GM19397 (cell line): ENCODE data around the gene POU4F3.

ENCODE experiments used
- ATAC-seq: cut with Tn5 transposase; IDR thresholded peaks from one replicate; pipeline ENCODE4 v1.9.1; 2021; ENCODE audit warnings: mild to moderate bottlenecking, moderate library complexity; ENCODE audit not compliant: unreplicated experiment

Gene POU4F3

GRCh38 chr5:146339715-146340259 is 1.1 kb downstream of the POU4F3 start:
- ATAC-seq = no peak

DNA sequence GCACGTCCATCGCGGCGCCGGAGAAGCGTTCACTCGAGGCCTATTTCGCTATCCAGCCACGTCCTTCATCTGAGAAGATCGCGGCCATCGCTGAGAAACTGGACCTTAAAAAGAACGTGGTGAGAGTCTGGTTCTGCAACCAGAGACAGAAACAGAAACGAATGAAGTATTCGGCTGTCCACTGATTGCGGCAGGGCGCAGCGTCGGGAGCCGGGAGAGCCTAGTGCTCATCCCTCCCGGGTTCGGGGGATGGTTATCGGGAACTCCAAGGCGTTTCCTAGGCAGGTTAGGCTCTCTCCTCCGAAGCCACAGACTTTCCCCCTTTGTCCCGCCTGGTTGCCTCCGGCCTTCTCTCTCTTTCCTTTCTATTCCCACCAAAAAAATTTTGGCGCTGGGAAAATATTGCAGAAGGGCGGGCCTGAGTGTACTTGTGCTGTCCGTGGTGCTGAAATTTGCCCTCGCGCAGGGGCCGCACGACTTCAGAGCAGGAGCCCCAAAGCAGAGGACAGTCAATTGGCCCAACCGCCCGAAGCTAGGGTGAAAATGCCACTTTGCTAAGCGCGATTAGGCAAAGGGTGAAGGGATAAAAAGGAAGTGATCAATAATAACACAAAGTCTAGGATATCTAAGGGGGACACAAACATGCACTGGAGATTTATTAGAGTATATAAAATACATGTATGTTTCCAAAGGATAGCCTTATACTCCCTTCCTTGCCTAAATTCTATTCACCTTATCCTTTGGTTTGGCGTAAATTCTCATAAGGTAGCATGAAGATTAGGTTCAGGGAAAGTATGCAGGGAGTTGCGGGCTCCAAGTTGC is 1.8 kb downstream of the POU4F3 start:
- no peak for ATAC-seq

DNA sequence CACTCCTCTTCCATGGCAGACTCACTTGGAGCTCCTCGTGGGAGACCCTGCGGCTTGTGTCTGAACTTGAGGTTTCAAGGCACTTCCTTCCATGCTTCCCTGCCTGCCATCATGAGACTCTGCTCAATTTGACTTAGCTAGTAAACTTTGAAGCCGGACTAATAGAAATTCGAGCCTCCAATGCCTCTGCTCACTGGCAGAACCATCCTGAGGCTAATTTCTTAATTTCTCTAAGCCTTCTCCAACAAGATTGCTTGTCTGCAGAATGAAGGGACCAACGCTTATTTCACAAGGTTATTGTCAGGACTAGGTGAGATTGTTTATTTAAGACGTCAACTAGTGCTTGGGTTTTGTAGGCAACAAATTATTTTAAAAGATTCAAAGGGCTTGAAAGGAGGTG is 3.2 kb downstream of the POU4F3 start:
- no peak for ATAC-seq

DNA sequence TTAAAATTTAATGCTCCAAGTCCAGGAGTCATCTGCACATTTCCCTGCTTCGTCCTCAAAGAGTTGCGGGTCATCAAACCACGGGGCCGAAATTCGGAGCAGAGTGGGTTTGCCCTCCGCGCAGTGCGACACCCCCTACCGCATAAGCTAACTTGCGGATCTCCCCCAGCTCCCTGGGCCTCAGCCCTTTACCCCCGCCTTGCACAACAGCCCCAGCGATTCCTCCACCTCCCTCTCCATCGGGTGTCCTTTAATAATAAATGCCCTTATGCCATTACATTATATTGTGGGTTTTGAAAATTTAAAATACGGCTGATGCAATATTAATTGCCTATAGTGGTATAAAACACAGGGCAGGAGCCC is 3.9 kb downstream of the POU4F3 start:
- no peak for ATAC-seq

DNA sequence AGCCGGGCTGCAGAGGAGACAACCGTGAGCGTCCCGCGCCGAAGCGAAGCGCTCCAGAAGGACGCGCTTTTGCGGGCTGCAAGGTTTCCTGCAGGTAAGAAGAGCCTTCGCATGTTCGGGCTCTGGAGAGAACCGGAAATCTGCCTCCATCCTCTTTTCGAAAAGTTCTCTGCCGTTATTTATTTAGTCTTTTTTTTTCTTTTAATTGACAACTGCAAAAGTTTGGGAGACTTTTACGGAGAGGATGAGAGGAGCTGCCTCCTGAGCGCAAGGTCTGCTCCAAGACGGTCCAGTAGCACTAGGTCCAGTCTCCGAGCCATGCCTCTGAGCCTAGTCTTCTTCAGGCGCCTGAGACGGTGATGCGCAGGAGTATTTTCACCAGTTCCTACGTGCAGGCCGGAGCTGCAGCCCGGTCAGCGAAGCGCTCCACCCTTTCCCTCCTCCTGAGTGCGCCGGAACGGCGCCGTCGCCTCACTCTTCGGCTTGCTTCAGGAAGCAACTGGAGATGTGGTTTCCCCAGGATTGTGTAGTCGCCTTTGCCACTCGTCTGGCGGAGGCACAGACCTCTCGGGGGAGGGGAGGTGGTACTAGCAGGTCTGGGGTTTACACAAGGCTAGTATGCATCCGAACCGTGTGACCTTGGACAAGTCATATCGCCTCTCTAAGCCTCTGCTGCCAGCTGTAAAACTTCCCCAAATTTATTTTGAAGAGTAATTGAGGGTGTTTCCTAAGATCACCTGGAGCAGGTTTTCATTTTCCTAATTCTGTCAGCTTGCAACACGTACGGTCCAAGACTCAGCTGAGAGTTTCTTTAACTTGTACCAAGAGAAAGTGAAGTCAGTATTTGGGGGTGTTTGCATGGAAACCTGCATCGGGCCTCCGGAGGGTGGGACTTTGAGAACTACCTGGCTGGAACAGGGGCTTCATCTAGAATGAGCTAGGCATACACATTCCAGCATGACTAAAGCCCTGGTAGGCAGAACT is 4.5 kb downstream of the POU4F3 start:
- ATAC-seq = no peak

GRCh38 chr5:146344155-146345118 is 5.8 kb downstream of the POU4F3 start:
- no peak for ATAC-seq

GRCh38 chr5:146345240-146345577 is 6.6 kb downstream of the POU4F3 start:
- ATAC-seq = no peak

DNA sequence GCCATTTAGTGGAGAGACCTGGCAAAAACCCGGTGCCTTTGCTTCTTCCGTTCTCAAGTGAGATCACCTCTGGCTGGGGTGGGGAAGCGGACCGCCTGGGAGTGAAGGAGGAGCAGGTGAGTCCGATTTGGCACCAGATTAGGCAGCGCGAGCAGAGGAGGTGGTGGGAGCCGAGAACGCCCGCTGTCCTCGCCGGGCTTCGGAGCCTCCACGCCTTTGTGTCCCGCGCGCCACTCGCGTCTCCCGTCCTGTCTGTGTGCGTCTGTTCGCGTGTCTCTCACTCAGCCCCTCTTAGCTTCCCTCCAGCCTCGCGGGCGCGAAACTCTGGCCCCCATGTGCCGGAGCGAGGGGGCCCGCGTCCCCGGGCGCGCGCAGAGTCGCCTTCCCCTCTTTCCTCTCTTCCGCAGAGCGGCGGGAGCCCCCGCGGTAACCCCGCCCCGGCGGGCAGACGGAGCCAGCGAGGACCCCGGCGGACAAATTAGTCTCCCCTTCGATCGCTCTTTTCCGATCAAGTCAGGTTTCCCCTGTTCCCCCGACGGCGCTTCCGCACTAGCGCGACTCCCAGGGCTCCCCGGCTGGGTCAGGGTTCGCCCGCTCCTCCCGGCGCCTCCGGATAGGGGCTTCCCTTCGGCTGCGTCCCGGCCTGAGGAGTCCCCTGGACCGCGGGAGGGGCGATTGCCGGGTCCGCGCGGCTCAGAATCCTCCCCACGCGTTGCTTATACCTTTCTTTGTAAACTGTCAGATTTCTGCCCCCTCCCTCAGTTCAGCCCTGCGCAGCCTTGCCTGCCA is 7.1 kb downstream of the POU4F3 start:
- no peak for ATAC-seq

GRCh38 chr5:146357126-146357525 is 18.5 kb downstream of the POU4F3 start:
- ATAC-seq = no peak

DNA sequence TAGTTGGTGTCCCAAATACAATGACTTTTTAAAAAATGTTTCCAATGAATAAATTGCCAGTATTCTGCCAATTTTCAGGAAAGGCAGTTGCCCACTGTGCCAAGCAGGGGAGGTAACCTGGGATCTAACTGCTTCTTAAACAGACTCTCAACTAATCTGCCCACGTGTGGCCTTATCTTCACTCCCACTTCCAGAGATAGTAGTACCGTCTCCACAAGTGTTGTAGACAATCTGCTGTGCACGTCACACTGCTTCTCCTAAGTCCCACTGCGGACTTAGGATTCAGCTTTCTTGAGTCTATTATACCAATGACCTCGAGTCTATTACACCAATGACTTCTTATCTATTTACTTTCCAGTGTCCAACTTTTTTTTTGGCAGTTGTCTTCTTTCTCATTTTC is 21.2 kb downstream of the POU4F3 start:
- ATAC-seq = no peak

DNA sequence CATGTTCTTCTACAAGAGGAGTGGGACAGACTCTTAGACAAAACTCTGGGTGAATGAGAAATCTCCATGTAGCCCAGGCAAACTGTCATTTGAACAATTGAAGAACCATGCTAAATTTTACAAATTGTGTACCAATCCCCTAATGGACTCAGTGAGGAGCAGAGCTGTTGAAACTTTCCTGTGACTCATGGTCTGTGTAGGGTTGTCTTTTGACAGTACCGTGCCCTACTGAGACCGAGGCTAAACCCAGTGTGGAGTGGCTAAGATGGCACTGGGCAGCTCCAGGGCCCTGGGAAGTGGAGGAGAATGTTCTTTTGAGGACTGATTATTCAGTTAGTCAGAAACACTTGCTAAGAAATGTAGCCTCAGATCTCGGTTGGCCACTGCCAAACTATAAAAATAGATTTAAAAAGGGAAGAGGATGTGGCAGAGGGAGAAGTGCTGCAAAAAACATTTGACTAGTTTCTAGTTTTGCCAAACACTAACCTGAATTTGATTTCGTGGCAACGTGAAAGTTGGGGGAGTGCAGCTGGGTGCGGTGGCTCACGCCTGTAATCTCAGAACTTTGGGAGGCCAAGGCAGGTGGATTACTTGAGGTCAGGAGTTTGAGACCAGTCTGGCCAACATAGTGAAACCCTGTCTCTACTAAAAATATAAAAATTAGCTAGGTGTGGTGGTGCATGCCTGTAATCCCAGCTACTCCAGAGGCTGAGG is 24.7 kb downstream of the POU4F3 start:
- ATAC-seq = no peak

- no peak for ATAC-seq
Measured at GRCh38 chr5:146365618-146366017, 27.0 kb downstream of the POU4F3 start.

- ATAC-seq = no peak
Measured at GRCh38 chr5:146366904-146367303, 28.3 kb downstream of the POU4F3 start.

DNA sequence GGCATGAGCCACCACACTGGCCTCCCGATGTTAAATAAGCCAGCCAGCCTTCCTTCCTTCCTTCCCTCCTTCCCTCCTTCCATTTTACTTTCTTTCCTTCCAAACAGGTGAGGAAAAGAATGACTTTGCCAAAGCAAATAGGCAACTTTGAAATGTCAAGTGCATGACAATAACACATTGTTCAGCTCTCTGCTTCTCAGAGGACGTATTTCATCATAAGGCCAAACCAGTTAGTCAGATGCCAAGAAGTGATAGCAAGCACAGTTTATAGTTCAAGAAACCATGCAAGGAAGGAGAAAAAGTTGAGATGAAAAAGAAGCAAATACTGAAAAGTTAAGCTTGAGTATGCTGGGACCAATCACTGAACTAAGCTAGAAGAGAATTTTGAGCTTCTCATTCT is 29.5 kb downstream of the POU4F3 start:
- no peak for ATAC-seq

GRCh38 chr5:146369691-146370090 is 31.1 kb downstream of the POU4F3 start:
- no peak for ATAC-seq

DNA sequence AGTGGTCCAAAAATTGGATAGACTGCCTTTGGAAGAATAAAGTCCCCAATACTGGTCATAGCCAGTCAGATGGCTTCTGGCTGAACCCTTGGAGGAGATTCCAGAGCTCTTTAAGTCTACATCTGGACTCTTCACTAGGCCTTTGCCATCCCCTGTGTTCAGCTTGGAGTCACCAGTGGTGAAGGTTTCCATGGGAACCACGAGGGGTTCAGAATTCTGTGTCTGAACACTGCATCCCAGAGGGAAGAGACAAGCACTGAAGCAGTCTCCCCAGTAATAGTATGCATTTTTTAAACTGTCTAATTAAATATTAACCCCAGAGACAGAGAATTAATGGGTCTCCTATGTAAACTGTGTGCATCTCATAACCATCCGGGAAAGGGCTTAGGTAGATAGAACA is 38.2 kb downstream of the POU4F3 start:
- no peak for ATAC-seq

DNA sequence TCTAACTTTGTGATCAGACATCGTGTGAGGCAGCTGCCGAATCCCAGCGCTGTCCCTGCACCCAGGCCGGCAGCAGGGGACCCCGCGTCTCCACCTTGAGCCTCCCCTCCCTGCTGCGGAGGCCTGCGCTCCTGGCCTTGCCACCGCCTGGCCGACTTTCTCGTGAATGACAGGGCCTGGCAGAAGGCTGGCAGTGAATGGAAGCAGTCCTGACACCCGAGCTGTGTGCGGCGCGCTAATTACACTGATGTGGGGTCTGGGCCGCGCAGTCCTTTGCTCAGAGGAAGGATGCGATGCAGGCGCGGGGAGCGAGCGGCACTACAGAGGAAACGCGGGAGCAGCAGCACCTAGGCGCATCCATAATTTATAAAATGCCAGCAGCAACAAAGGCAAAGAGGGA is 40.3 kb downstream of the POU4F3 start:
- no peak for ATAC-seq

- ATAC-seq = no peak
Measured at GRCh38 chr5:146380714-146381113, 42.1 kb downstream of the POU4F3 start.

- ATAC-seq = no peak
Measured at GRCh38 chr5:146388386-146388785, 49.7 kb downstream of the POU4F3 start.
